ENCODE measurements around the gene RFWD3. TPM values are rescaled to one million over a fixed set of nuclear protein-coding genes. Genes with fewer than 3 reads are reported as not detected.

Gene RFWD3
- total and polyA plus RNA-seq, 2 of the 4 experiments (the other 2 are of a cell fraction) = 16.7 to 27.6 TPM

DNA sequence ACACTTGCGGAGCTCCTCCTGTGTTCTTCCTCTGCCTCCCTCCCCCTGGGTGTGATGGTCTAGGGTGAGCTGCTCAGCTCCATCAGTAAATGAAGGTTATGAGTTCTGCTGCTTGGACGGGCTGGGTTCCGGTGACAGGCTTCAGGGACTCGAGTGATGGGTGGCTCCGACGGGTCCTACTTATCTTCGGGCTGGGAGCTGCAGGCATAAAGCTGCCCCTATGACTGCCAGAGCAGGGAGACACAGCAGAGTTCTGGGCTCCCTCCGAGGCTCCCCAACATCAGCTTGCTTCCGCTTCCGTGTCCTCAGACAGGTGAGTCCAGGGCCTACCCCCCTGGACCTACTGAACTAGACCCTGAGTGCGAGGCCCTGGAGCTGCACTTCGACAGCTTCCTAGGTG is 45.3 kb upstream of the RFWD3 start:
- ChIA-PET CTCF (interaction anchor here (1.3 to 4.1 kb wide), 2 partner anchors 101 to 151 kb away, joined by 8 to 36 read pairs; no protein-coding TSS in a partner anchor), POLR2A (ENCODE audit: unreplicated experiment) (no interaction called here)
- H3K4me3 ChIP-seq (ENCODE audit: insufficient read depth, low read depth, low read length) = no peak overlapping the region
- H3K36me3 ChIP-seq (ENCODE audit: control insufficient read depth, insufficient read depth, low read length) = no peaks in the 10 kb centered on the region
- H4K91ac ChIP-seq (ENCODE audit: insufficient read depth, low read depth, low read length) = no peak overlapping the region
- in situ Hi-C loops (cut with MboI; ENCODE audit: low sequenced_read_pairs) (loop anchor here (5.0 kb wide), 1 partner anchor 95 kb away; no protein-coding TSS in a partner anchor), dilution Hi-C loops (cut with HindIII; ENCODE audit: low sequenced_read_pairs, unreplicated experiment) (no loop called here), intact Hi-C loops (cut with micrococcal nuclease) (no loop called here)
- no peaks in the 10 kb centered on the region for H3K4me1 ChIP-seq (ENCODE audit: control insufficient read depth, insufficient read depth, low read length)
- H2BK20ac ChIP-seq (ENCODE audit: low read depth, low read length) = no peak overlapping the region
- no peaks in the 10 kb centered on the region for H4K20me1 ChIP-seq (ENCODE audit: insufficient read depth, low read length)
- no peak overlapping the region for H3K9ac ChIP-seq (ENCODE audit: low read depth, low read length)
- H2BK120ac ChIP-seq (ENCODE audit: low read depth, low read length) = no peak overlapping the region
- ATAC-seq (ENCODE audit: low read depth) (no peak), DNase-seq (no peak)
- H4K8ac ChIP-seq (ENCODE audit: low read depth in 2 of 2, low read length in 2 of 2) = no peak overlapping the region
- no peak overlapping the region for H3K4me2 ChIP-seq (ENCODE audit: low read depth, low read length)
- no peak overlapping the region for H2AK5ac ChIP-seq (ENCODE audit: low read depth, low read length)
- H3K27me3 ChIP-seq (ENCODE audit: control insufficient read depth, insufficient read depth, low read length) = peaks cover 11% of the 10 kb centered on the region; the same call in 1 of the 2 replicates
- no peak overlapping the region for H3K14ac ChIP-seq (replicated peaks; ENCODE audit: low read depth, low read length)
- 90% methylated on average over 8 of the region's 12 CpGs; no CpG with 5 or more reads in 1 of the 2 experiments for WGBS, 2 experiments (ENCODE audit: extremely low coverage in 2 of 2, insufficient read length in 1 of 2)
- no peak for TF ChIP-seq CEBPB (IDR thresholded peaks at IDR 0.05; ENCODE audit: low read depth, low read length)
- no peak for TF ChIP-seq MAFK (IDR thresholded peaks at IDR 0.05; ENCODE audit: low read depth, low read length)
- no peak for TF ChIP-seq BHLHE40 (IDR thresholded peaks at IDR 0.05; ENCODE audit: low read depth, low read length)
- no peak for TF ChIP-seq POLR2A (IDR thresholded peaks at IDR 0.05; ENCODE audit: low read depth, low read length)
- TF ChIP-seq, protein P1, sequence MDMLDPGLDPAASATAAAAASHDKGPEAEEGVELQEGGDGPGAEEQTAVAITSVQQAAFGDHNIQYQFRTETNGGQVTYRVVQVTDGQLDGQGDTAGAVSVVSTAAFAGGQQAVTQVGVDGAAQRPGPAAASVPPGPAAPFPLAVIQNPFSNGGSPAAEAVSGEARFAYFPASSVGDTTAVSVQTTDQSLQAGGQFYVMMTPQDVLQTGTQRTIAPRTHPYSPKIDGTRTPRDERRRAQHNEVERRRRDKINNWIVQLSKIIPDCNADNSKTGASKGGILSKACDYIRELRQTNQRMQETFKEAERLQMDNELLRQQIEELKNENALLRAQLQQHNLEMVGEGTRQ (IDR thresholded peaks at IDR 0.05; ENCODE audit: low read depth, low read length) = no peak
- no peak overlapping the region for H3K27ac ChIP-seq (ENCODE audit: insufficient read depth, low read length)
- no peaks in the 10 kb centered on the region for H3K9me3 ChIP-seq (ENCODE audit: control insufficient read depth, insufficient read depth, low read length)
- H2BK15ac ChIP-seq (ENCODE audit: low read depth, low read length) = no peak overlapping the region
- H3K23ac ChIP-seq (ENCODE audit: low read depth, low read length) = no peak overlapping the region
- H3K9me1 ChIP-seq (ENCODE audit: insufficient read depth, low read length) = no peaks in the 10 kb centered on the region
- H3K79me1 ChIP-seq (ENCODE audit: low read depth in 1 of 2, low read length in 2 of 2) = no peaks in the 10 kb centered on the region
- peak overlapping the region; percentile 59 for H2AK9ac ChIP-seq (replicated peaks; ENCODE audit: low read depth, low read length, poor library complexity)
- no TSS peak for BruUV-seq (replicated peaks)
- H2BK5ac ChIP-seq (ENCODE audit: low read depth, low read length, poor library complexity, severe bottlenecking) = no peak overlapping the region
- H3K4ac ChIP-seq (ENCODE audit: low read depth, low read length) = no peak overlapping the region
- H3K56ac ChIP-seq (ENCODE audit: extremely low read depth, insufficient read depth, low read length) = no peak overlapping the region
- no peak overlapping the region for H3K18ac ChIP-seq (ENCODE audit: low read depth, low read length)
- no peak overlapping the region for H4K5ac ChIP-seq (ENCODE audit: low read depth, low read length)
- H2AFZ ChIP-seq (replicated peaks; ENCODE audit: low read length, poor library complexity) = no peak overlapping the region

Data from IMR-90 (cell line).